ENCODE data around the gene MED16. TPM values are rescaled to one million over a fixed set of nuclear protein-coding genes. Genes with fewer than 3 reads are reported as not detected.
A peak's percentile ranks its signal among the peaks of the same experiment; 100 is the strongest.

Gene MED16
- total RNA-seq (2014; rRNA removed; shearing (Covaris generic); ENCODE audit: low replicate concordance), result 18.1 and 20.4 TPM in 2 replicates

- Histone ChIP-seq H3K36me3 (peaks cover 4% of the 10 kb centered on the region), H3K27me3 (no peaks in the 10 kb centered on the region), H3K4me3 (peak within 1 kb of the TSS; percentile 67), H3K9me3 (no peaks in the 10 kb centered on the region)
- peak; percentile 83 for DNase-seq
Measured at GRCh38 chr19:892894-893689, at the start of gene MED16, which contains the start of gene RNU6-9. MED16 (minus strand) TSS chr19:893187; CDS start chr19:891131, 2,056 bp downstream. RNU6-9 (plus strand) TSS chr19:893484.

GRCh38 chr19:942133-942645 lies 49.2 kb upstream of the MED16 start:
- no peaks in the 10 kb centered on the region for H3K9me3 ChIP-seq
- no peak for DNase-seq
- no peaks in the 10 kb centered on the region for H3K27me3 ChIP-seq
- no peaks in the 10 kb centered on the region for H3K36me3 ChIP-seq
- no peak overlapping the region for H3K4me3 ChIP-seq

GRCh38 chr19:941292-942132 lies 48.5 kb upstream of the MED16 start:
- Histone ChIP-seq H3K27me3 (no peaks in the 10 kb centered on the region), H3K36me3 (no peaks in the 10 kb centered on the region), H3K4me3 (peak overlapping the region; percentile 40), H3K9me3 (no peaks in the 10 kb centered on the region)
- no peak for DNase-seq

- Histone ChIP-seq H3K27me3 (no peaks in the 10 kb centered on the region), H3K9me3 (no peaks in the 10 kb centered on the region), H3K4me3 (peak overlapping the region; percentile 40), H3K36me3 (no peaks in the 10 kb centered on the region)
- peak; percentile 88 for DNase-seq
Measured at GRCh38 chr19:940591-941291, 47.8 kb upstream of the MED16 start.

- Histone ChIP-seq H3K4me3 (no peak overlapping the region), H3K27me3 (no peaks in the 10 kb centered on the region), H3K36me3 (no peaks in the 10 kb centered on the region), H3K9me3 (no peaks in the 10 kb centered on the region)
- DNase-seq, result no peak
Measured at GRCh38 chr19:939922-940321, 46.9 kb upstream of the MED16 start.

- H3K36me3 ChIP-seq, result no peaks in the 10 kb centered on the region
- DNase-seq, result no peak
- no peak overlapping the region for H3K4me3 ChIP-seq
- no peaks in the 10 kb centered on the region for H3K27me3 ChIP-seq
- H3K9me3 ChIP-seq, result no peaks in the 10 kb centered on the region
Measured at GRCh38 chr19:939439-939838, 46.5 kb upstream of the MED16 start.

GRCh38 chr19:938233-938923 lies 45.4 kb upstream of the MED16 start:
- Histone ChIP-seq H3K9me3 (no peaks in the 10 kb centered on the region), H3K27me3 (no peaks in the 10 kb centered on the region), H3K36me3 (no peaks in the 10 kb centered on the region), H3K4me3 (no peak overlapping the region)
- no peak for DNase-seq

- DNase-seq, result no peak
- H3K9me3 ChIP-seq, result no peaks in the 10 kb centered on the region
- no peaks in the 10 kb centered on the region for H3K36me3 ChIP-seq
- H3K4me3 ChIP-seq, result no peak overlapping the region
- no peaks in the 10 kb centered on the region for H3K27me3 ChIP-seq
Measured at GRCh38 chr19:937259-937694, 44.3 kb upstream of the MED16 start.

- no peaks in the 10 kb centered on the region for H3K27me3 ChIP-seq
- no peaks in the 10 kb centered on the region for H3K36me3 ChIP-seq
- no peak overlapping the region for H3K4me3 ChIP-seq
- DNase-seq, result no peak
- no peaks in the 10 kb centered on the region for H3K9me3 ChIP-seq
Measured at GRCh38 chr19:936175-936546, 43.2 kb upstream of the MED16 start.

GRCh38 chr19:934865-935479 lies 42.0 kb upstream of the MED16 start:
- H3K9me3 ChIP-seq, result no peaks in the 10 kb centered on the region
- no peaks in the 10 kb centered on the region for H3K27me3 ChIP-seq
- H3K4me3 ChIP-seq, result no peak overlapping the region
- DNase-seq, result peak; percentile 93
- no peaks in the 10 kb centered on the region for H3K36me3 ChIP-seq

GRCh38 chr19:934197-934840 lies 41.3 kb upstream of the MED16 start:
- no peaks in the 10 kb centered on the region for H3K9me3 ChIP-seq
- no peak overlapping the region for H3K4me3 ChIP-seq
- H3K27me3 ChIP-seq, result no peaks in the 10 kb centered on the region
- H3K36me3 ChIP-seq, result no peaks in the 10 kb centered on the region
- DNase-seq, result no peak

GRCh38 chr19:933553-933882 lies 40.5 kb upstream of the MED16 start:
- DNase-seq, result no peak
- no peak overlapping the region for H3K4me3 ChIP-seq
- no peaks in the 10 kb centered on the region for H3K27me3 ChIP-seq
- H3K9me3 ChIP-seq, result no peaks in the 10 kb centered on the region
- H3K36me3 ChIP-seq, result no peaks in the 10 kb centered on the region

- no peaks in the 10 kb centered on the region for H3K36me3 ChIP-seq
- H3K27me3 ChIP-seq, result no peaks in the 10 kb centered on the region
- no peak overlapping the region for H3K4me3 ChIP-seq
- H3K9me3 ChIP-seq, result no peaks in the 10 kb centered on the region
- peak; percentile 94 for DNase-seq
Measured at GRCh38 chr19:932648-933552, 39.9 kb upstream of the MED16 start.

- Histone ChIP-seq H3K36me3 (no peaks in the 10 kb centered on the region), H3K4me3 (no peak overlapping the region), H3K9me3 (no peaks in the 10 kb centered on the region), H3K27me3 (no peaks in the 10 kb centered on the region)
- no peak for DNase-seq
Measured at GRCh38 chr19:931860-932647, 39.1 kb upstream of the MED16 start.

Data from MG63 (cell line).